GM23248 (cell line): ENCODE data around the gene HSD17B12.

ENCODE experiments used
- EZH2 ChIP-seq: fragments of 200-600 bp; sonication (generic); IDR thresholded peaks from 2 replicates; pipeline ENCODE4 v1.6.1; 2018; ENCODE audit warnings: antibody characterized with exemption, mild to moderate bottlenecking; ENCODE audit not compliant: insufficient read depth, poor library complexity, severe bottlenecking
- EZH2phosphoT487 ChIP-seq: fragments of 200-600 bp; sonication (generic); IDR thresholded peaks from 2 replicates; pipeline ENCODE4 v1.6.1; 2018; ENCODE audit warnings: antibody characterized with exemption, moderate library complexity, mild to moderate bottlenecking, low read depth; ENCODE audit not compliant: insufficient read depth

DNA sequence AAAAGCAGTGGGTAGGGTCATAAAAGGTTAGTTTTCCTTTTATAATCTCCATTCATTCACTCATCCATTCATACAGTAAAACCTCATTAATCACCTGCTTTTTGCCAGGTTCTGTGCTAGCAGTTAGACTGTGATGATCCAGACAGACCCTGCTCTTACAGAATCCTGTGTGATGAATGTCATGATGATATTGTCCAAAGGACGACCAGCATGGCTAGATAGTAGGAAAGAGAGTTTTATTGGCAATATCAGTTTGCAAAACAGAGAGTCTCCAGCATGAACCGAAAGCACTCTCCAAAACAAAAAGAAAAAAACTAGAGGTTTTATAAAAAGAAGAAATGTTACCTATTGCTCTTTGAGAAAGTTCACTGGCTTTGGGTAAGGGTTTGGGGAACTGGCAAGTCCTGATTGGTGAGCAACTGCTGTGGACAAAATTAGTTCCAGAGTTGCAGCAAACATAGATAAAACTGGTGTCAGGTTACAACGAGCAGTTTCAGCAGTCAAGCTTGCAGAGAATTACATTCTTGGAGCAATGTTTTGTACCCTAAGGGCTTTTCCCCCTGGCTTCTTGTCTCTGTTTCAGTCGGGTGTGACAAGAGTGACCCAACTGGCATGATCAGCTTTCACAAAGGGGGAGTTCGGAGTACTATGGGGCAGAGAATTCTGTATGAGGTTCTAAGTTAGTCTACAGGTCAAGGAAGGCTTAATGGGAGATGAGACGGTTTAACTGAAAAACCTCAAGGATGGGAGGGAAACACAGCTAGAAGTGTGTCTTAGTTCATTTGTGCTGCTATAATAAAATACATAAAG, 58.3 kb downstream of the HSD17B12 start:
- TF ChIP-seq EZH2, result no peak
- TF ChIP-seq EZH2phosphoT487, result no peak
